OCI-LY1 (cell line): ENCODE data around the gene CNTNAP2.

Experiments
- H2AFZ ChIP-seq: fragments of 200-600 bp; sonication (generic), shearing (Covaris generic); 2 replicates; pipeline ENCODE4 v1.6.0; 2014; ENCODE audit warnings: antibody characterized with exemption, mild to moderate bottlenecking, low read length
- H3F3A ChIP-seq: fragments of 200-600 bp; sonication (generic), shearing (Covaris generic); 2 replicates; pipeline ENCODE4 v1.6.0; 2014; ENCODE audit warnings: mild to moderate bottlenecking, antibody characterized with exemption, low read length, moderate library complexity; ENCODE audit not compliant: insufficient read depth
- H3K27ac ChIP-seq: fragments of 200-600 bp; sonication (generic); 2 replicates; pipeline ENCODE4 v1.5.1; 2014; ENCODE audit warnings: low read length, mixed run types, mild to moderate bottlenecking, low read depth; ENCODE audit not compliant: poor library complexity, severe bottlenecking
- H3K27me3 ChIP-seq: fragments of 200-600 bp; sonication (generic); 2 replicates; pipeline ENCODE4 v1.6.0; 2014; ENCODE audit warnings: antibody characterized with exemption, mild to moderate bottlenecking, low read length, moderate library complexity; ENCODE audit not compliant: insufficient read depth
- H3K36me3 ChIP-seq: fragments of 200-600 bp; sonication (generic); 2 replicates; pipeline ENCODE4 v1.6.1; 2014; ENCODE audit warnings: mild to moderate bottlenecking, antibody characterized with exemption, low read length, moderate library complexity, mixed read lengths; ENCODE audit not compliant: insufficient read depth
- H3K4me1 ChIP-seq: fragments of 200-600 bp; sonication (generic); 2 replicates; pipeline ENCODE4 v1.5.1; 2014; ENCODE audit warnings: mild to moderate bottlenecking, low read length, moderate library complexity; ENCODE audit not compliant: insufficient read depth, severe bottlenecking
- H3K4me2 ChIP-seq: fragments of 200-600 bp; sonication (generic), shearing (Covaris generic); 2 replicates; pipeline ENCODE4 v1.6.1; 2014; ENCODE audit warnings: low read length
- H3K4me3 ChIP-seq: fragments of 200-600 bp; sonication (generic); 2 replicates; pipeline ENCODE4 v1.5.1; 2014; ENCODE audit warnings: low read length, low read depth, mild to moderate bottlenecking, mixed read lengths; ENCODE audit not compliant: poor library complexity, severe bottlenecking
- H3K79me2 ChIP-seq: fragments of 200-600 bp; shearing (Covaris generic); 2 replicates; pipeline ENCODE4 v1.6.1; 2016; ENCODE audit warnings: mixed run types, low read length, mixed read lengths; ENCODE audit not compliant: insufficient read depth
- H3K9ac ChIP-seq: fragments of 200-600 bp; sonication (generic), shearing (Covaris generic); 2 replicates; pipeline ENCODE4 v1.6.1; 2014; ENCODE audit warnings: mild to moderate bottlenecking, low read length, mixed read lengths
- H3K9me2 ChIP-seq: fragments of 200-600 bp; sonication (generic), shearing (Covaris generic); 2 replicates; pipeline ENCODE4 v1.6.1; 2014; ENCODE audit warnings: low read depth, mild to moderate bottlenecking, low read length, mixed read lengths
- H3K9me3 ChIP-seq: fragments of 200-600 bp; shearing (Covaris generic); 2 replicates; pipeline ENCODE4 v1.6.1; 2014; ENCODE audit warnings: low read length, mixed read lengths
- H4K20me1 ChIP-seq: fragments of 200-600 bp; sonication (generic), shearing (Covaris generic); 2 replicates; pipeline ENCODE4 v1.6.0; 2016; ENCODE audit warnings: mild to moderate bottlenecking, low read length; ENCODE audit not compliant: insufficient read depth
- EZH2 ChIP-seq: fragments of 200-600 bp; sonication (generic), shearing (Covaris generic); IDR thresholded peaks from 2 replicates; pipeline ENCODE4 v1.8.0; 2017; ENCODE audit warnings: borderline replicate concordance, mixed run types, mild to moderate bottlenecking, antibody characterized with exemption, low read length, moderate library complexity, mixed read lengths
- TF ChIP-seq, protein P1 (sequence below): fragments of 200-600 bp; sonication (generic), shearing (Covaris generic); IDR thresholded peaks from 2 replicates; pipeline ENCODE4 v1.5.1; 2017; ENCODE audit warnings: mild to moderate bottlenecking, antibody characterized with exemption, low read length, moderate library complexity, mixed read lengths

Gene CNTNAP2

DNA sequence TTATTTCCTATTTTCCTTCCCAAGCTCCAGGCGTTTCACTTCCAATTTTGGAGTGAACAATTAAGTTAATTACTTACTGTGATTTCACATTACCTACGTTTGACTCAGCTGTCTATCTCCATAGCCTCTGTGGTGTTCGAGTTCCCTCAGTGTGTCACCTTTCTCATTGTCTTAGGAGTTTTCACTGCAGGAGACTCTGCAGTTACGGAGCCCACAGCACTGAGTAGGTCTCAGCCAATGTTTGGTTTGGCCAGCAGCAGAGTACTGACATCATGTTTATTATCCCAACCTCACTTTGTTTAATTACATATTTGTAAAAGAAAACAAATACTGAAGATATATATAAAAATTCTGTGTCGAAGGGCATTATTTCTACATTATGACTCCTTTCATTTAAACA, 1123.9 kb downstream of the CNTNAP2 start:
- H3K27me3 ChIP-seq = no peaks in the 10 kb centered on the region
- H3K4me3 ChIP-seq = no peak overlapping the region
- H3K9me3 ChIP-seq = no peaks in the 10 kb centered on the region
- peak overlapping the region; percentile 17 for H3K4me2 ChIP-seq
- no peaks in the 10 kb centered on the region for H3K36me3 ChIP-seq
- H2AFZ ChIP-seq = peak overlapping the region; percentile 80; the same call in 1 of the 2 replicates
- no peak overlapping the region for H3K27ac ChIP-seq
- H3K9me2 ChIP-seq = no peaks in the 10 kb centered on the region
- H4K20me1 ChIP-seq = no peaks in the 10 kb centered on the region
- TF ChIP-seq EZH2 = no peak
- TF ChIP-seq, protein P1, sequence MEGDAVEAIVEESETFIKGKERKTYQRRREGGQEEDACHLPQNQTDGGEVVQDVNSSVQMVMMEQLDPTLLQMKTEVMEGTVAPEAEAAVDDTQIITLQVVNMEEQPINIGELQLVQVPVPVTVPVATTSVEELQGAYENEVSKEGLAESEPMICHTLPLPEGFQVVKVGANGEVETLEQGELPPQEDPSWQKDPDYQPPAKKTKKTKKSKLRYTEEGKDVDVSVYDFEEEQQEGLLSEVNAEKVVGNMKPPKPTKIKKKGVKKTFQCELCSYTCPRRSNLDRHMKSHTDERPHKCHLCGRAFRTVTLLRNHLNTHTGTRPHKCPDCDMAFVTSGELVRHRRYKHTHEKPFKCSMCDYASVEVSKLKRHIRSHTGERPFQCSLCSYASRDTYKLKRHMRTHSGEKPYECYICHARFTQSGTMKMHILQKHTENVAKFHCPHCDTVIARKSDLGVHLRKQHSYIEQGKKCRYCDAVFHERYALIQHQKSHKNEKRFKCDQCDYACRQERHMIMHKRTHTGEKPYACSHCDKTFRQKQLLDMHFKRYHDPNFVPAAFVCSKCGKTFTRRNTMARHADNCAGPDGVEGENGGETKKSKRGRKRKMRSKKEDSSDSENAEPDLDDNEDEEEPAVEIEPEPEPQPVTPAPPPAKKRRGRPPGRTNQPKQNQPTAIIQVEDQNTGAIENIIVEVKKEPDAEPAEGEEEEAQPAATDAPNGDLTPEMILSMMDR = no peak
- no peaks in the 10 kb centered on the region for H3K79me2 ChIP-seq
- H3F3A ChIP-seq = no peaks in the 10 kb centered on the region
- H3K4me1 ChIP-seq = peaks cover 47% of the 10 kb centered on the region
- H3K9ac ChIP-seq = no peak overlapping the region

DNA sequence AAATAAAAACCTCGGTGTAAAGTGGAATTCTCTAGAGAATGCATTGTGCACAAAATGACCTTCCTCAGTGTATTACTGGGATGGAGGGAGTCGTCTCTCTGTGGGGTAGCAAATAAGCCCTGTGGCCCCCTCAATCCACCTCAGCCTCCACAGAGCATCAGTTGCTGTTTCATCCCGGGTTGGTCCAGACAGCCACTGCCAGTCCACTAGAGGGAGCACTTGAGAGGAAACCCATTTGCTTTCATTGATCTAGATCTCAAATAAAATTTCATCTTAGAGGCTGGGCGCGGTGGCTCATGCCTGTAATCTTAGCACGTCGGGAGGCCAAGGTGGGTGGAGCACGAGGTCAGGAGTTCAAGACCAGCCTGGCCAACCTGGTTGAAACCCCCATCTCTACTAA, 1128.7 kb downstream of the CNTNAP2 start:
- H3K9ac ChIP-seq = no peak overlapping the region
- no peaks in the 10 kb centered on the region for H4K20me1 ChIP-seq
- no peaks in the 10 kb centered on the region for H3K9me3 ChIP-seq
- no peaks in the 10 kb centered on the region for H3K79me2 ChIP-seq
- H3K4me2 ChIP-seq = no peak overlapping the region
- peaks cover 43% of the 10 kb centered on the region for H3K4me1 ChIP-seq
- no peaks in the 10 kb centered on the region for H3K27me3 ChIP-seq
- H2AFZ ChIP-seq = no peak overlapping the region
- H3K36me3 ChIP-seq = no peaks in the 10 kb centered on the region
- H3K9me2 ChIP-seq = no peaks in the 10 kb centered on the region
- no peaks in the 10 kb centered on the region for H3F3A ChIP-seq
- no peak overlapping the region for H3K4me3 ChIP-seq
- H3K27ac ChIP-seq = no peak overlapping the region
- no peak for TF ChIP-seq EZH2
- TF ChIP-seq, protein P1 = peak; percentile 96

DNA sequence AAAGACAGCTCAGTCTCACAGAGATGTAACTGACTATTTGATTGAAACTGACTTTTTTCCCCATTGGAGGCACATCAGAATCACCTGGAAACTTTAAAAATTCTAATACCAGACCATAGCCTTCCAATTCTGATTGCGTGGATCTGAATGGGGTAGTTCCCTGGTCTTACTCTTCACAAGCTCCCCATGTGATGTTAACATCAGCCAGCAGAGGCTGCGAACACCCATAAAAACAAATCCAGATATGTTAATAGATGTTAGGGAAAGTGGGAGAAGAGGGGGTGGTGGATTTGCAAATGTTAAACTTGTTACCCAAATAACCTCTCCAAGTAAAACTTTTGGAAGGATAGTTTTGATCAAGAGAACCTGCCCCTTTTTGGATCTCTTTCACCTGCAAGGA, 1133.4 kb downstream of the CNTNAP2 start:
- no peaks in the 10 kb centered on the region for H3K9me2 ChIP-seq
- H2AFZ ChIP-seq = no peak overlapping the region; the same call in 1 of the 2 replicates
- H3K4me2 ChIP-seq = no peak overlapping the region; the same call in 1 of the 2 replicates
- no peaks in the 10 kb centered on the region for H3K36me3 ChIP-seq
- H3K4me1 ChIP-seq = peaks cover 44% of the 10 kb centered on the region
- no peaks in the 10 kb centered on the region for H4K20me1 ChIP-seq
- H3K27ac ChIP-seq = no peak overlapping the region
- no peaks in the 10 kb centered on the region for H3K79me2 ChIP-seq
- no peak for TF ChIP-seq EZH2
- TF ChIP-seq, protein P1 = peak; percentile 46
- H3F3A ChIP-seq = no peaks in the 10 kb centered on the region
- no peaks in the 10 kb centered on the region for H3K9me3 ChIP-seq
- H3K9ac ChIP-seq = no peak overlapping the region
- no peak overlapping the region for H3K4me3 ChIP-seq
- H3K27me3 ChIP-seq = no peaks in the 10 kb centered on the region
